ENCODE data around the gene ATG3. TPM values are rescaled to one million over a fixed set of nuclear protein-coding genes. Genes with fewer than 3 reads are reported as not detected.

ATG3 gene
- total and polyA plus RNA-seq, 2 of the 8 experiments (the other 6 are each of a cell fraction or from before 2014, with no cell fraction given): 27.3 to 55.3 TPM

DNA sequence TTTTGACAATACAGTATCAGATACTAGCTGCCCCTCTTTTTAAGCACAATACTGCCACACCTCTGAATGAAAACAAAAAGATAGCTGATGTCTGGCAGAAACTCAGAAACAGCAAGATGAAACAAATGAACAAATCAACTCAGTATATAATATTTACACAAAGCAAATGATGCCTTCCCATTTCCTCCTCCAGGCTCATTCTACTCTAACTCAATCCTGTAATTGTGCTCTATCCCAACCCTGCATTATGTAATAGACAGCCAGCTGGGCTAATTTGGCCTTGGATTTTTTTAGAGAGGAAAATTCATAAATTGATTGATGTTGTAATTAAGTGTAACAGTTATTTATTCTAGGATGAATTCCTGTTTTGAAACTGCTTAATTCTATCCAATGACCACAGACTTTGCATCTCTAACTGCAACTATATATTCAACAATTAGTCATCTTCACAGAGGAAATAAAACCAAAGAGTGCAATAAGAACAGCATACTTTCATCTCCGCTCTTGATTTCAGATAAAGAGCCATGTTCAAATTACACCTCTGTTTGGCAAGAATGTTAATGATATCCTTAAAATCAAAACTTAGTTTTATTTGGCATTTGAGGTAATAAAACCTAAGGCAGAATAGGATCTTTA lies 6.1 kb downstream of the ATG3 start:
- Histone ChIP-seq H4K8ac (ENCODE audit: extremely low read depth, insufficient read depth, low read length) (no peak overlapping the region), H4K5ac (ENCODE audit: insufficient read length, low read depth, low read length) (no peak overlapping the region), H3K56ac (replicated peaks; ENCODE audit: insufficient read length, low read depth, low read length) (no peak overlapping the region), H2AK5ac (ENCODE audit: low read depth, low read length) (no peak overlapping the region), H2BK5ac (ENCODE audit: low read depth, low read length) (no peak overlapping the region), H4K20me1 (replicated peaks in 1 of 2; ENCODE audit: control insufficient read depth in 1 of 2, insufficient read depth in 2 of 2, low read length in 2 of 2) (no peaks in the 10 kb centered on the region), H2BK15ac (ENCODE audit: low read length) (no peak overlapping the region), H3K27ac (ENCODE audit: low read depth, low read length) (no peak overlapping the region), H3K4me1 (replicated peaks in 1 of 4; ENCODE audit: control insufficient read depth in 3 of 4, insufficient read depth in 4 of 4, low read length in 3 of 4) (no peaks in the 10 kb centered on the region), H3K4me3 (ENCODE audit: extremely low read depth in 1 of 4, insufficient read depth in 2 of 4, low read depth in 3 of 4, low read length in 4 of 4) (no peak overlapping the region), H3K79me2 (ENCODE audit: control insufficient read depth in 1 of 2, insufficient read depth in 2 of 2, low read length in 2 of 2) (peaks cover 3 to 61% of the 10 kb centered on the region in 2 experiments; a peak in 3 of 4 replicates), H3K79me1 (ENCODE audit: low read depth, low read length) (no peaks in the 10 kb centered on the region; the same call in 1 of the 2 replicates), H3K9me3 (ENCODE audit: insufficient read depth in 2 of 2, low read depth in 1 of 2, low read length in 1 of 2) (no peaks in the 10 kb centered on the region), H3K23ac (ENCODE audit: insufficient read length) (no peak overlapping the region), H2BK20ac (ENCODE audit: low read length) (no peak overlapping the region), H2BK12ac (ENCODE audit: low read depth, low read length) (no peak overlapping the region), H3K36me3 (ENCODE audit: control insufficient read depth in 2 of 4, insufficient read depth in 4 of 4, low read length in 3 of 4) (peaks cover 0 to 9% (median 4%) of the 10 kb centered on the region in 4 experiments; a peak in 3 of 8 replicates), H3K23me2 (ENCODE audit: low read depth, low read length) (0 out of 2 replicates have a peak, but pooled peaks cover under 1% of the 10 kb centered on the region), H2BK120ac (replicated peaks; ENCODE audit: low read depth, low read length) (no peak overlapping the region), H3K4ac (replicated peaks; ENCODE audit: insufficient read length, low read depth, low read length) (no peak overlapping the region), H2AFZ (ENCODE audit: low read length) (no peak overlapping the region), H4K91ac (replicated peaks; ENCODE audit: insufficient read length, low read length) (no peak overlapping the region), H3K27me3 (replicated peaks in 1 of 4; ENCODE audit: control insufficient read depth in 3 of 4, extremely low read depth in 1 of 4, insufficient read depth in 3 of 4, low read length in 3 of 4) (no peaks in the 10 kb centered on the region), H3K18ac (ENCODE audit: extremely low read depth, low read length) (no peak overlapping the region), H3K14ac (ENCODE audit: insufficient read length) (no peak overlapping the region), H3K9ac (replicated peaks in 1 of 4; ENCODE audit: extremely low read depth in 1 of 4, low read depth in 3 of 4, low read length in 3 of 4) (no peak overlapping the region), H3K4me2 (ENCODE audit: insufficient read depth in 1 of 2, low read depth in 2 of 2, low read length in 2 of 2) (no peak overlapping the region)
- FAIRE-seq: no peak
- no peak for DNase-seq (ENCODE audit: low read depth in 1 of 2, low spot score in 2 of 2)
- 100% methylated on average over 1 of the region's 1 CpG; no CpG with 5 or more reads in 1 of the 2 experiments for WGBS, 2 experiments (ENCODE audit: extremely low coverage in 1 of 2, insufficient coverage in 1 of 2, insufficient read length in 1 of 2, insufficient replicate concordance in 2 of 2, low coverage in 1 of 2, low lambda C conversion rate in 2 of 2, missing lambda C conversion rate in 1 of 2)
- CTCF ChIA-PET (ENCODE audit: partially characterized antibody): no interaction called here
- TF ChIP-seq KDM1A (IDR thresholded peaks at IDR 0.05; ENCODE audit: borderline replicate concordance, low read length) (no peak), PHF8 (conservative IDR thresholded peaks at IDR 0.05; ENCODE audit: low read depth, low read length) (no peak), CHD1 (IDR thresholded peaks at IDR 0.05; ENCODE audit: low read depth, low read length) (no peak), CHD2 (IDR thresholded peaks at IDR 0.05; ENCODE audit: low read length) (no peak), SIRT6 (IDR thresholded peaks at IDR 0.05; ENCODE audit: low read length) (no peak), KDM5A (IDR thresholded peaks at IDR 0.05; ENCODE audit: low read length) (no peak), BRCA1 (IDR thresholded peaks at IDR 0.05; ENCODE audit: low read depth, low read length) (no peak), CBX5 (IDR thresholded peaks at IDR 0.05; ENCODE audit: low read depth, low read length) (no peak), GABPA (IDR thresholded peaks at IDR 0.05; ENCODE audit: borderline replicate concordance, insufficient read depth, low read length) (no peak)
- TF ChIP-seq, protein P1, sequence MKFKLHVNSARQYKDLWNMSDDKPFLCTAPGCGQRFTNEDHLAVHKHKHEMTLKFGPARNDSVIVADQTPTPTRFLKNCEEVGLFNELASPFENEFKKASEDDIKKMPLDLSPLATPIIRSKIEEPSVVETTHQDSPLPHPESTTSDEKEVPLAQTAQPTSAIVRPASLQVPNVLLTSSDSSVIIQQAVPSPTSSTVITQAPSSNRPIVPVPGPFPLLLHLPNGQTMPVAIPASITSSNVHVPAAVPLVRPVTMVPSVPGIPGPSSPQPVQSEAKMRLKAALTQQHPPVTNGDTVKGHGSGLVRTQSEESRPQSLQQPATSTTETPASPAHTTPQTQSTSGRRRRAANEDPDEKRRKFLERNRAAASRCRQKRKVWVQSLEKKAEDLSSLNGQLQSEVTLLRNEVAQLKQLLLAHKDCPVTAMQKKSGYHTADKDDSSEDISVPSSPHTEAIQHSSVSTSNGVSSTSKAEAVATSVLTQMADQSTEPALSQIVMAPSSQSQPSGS (IDR thresholded peaks at IDR 0.05; ENCODE audit: low read length): no peak
- POLR2A ChIA-PET (ENCODE audit: partially characterized antibody): no interaction called here
